Mucosa of gallbladder (tissue), 1 donor: ENCODE results near the gene TMEM130. TPM values are rescaled to one million over a fixed set of nuclear protein-coding genes. Genes with fewer than 3 reads are reported as not detected.

Experiments used
- DNase-seq: peaks from one replicate; pipeline ENCODE4 v3.0.0-alpha.2; 2020; ENCODE audit warnings: low spot score
- total RNA-seq: library from RNA; stranded (reverse); gene quantifications from one replicate; pipeline ENCODE4 v1.2.1, GENCODE V29; 2021
- donor health status: DM: no; HTN: no; CAD: no.

The TMEM130 gene, protein sequence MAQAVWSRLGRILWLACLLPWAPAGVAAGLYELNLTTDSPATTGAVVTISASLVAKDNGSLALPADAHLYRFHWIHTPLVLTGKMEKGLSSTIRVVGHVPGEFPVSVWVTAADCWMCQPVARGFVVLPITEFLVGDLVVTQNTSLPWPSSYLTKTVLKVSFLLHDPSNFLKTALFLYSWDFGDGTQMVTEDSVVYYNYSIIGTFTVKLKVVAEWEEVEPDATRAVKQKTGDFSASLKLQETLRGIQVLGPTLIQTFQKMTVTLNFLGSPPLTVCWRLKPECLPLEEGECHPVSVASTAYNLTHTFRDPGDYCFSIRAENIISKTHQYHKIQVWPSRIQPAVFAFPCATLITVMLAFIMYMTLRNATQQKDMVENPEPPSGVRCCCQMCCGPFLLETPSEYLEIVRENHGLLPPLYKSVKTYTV
- total RNA-seq, result 0.26 TPM

- no peak for DNase-seq
Observed at GRCh38 chr7:98869597-98870120, at the start of gene TMEM130. TMEM130 (minus strand) TSS chr7:98870014; CDS start chr7:98869861, 153 bp downstream.

DNA sequence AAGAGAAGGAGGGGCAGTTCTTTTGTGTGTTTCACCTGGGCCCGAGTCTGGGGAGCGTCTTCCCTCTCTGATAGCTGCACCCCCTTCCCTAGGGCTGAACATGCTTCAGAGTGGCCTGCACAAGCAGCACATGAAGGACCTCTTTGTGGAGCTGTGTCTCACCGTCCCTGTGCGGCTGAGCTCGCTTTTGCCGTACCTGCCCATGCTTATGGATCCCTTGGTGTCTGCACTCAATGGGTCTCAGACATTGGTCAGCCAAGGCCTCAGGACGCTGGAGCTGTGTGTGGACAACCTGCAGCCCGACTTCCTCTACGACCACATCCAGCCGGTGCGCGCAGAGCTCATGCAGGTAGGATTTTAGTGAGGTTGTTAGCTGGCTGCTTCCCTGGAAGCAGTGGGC lies 47.5 kb upstream of the TMEM130 start:
- no peak for DNase-seq

DNA sequence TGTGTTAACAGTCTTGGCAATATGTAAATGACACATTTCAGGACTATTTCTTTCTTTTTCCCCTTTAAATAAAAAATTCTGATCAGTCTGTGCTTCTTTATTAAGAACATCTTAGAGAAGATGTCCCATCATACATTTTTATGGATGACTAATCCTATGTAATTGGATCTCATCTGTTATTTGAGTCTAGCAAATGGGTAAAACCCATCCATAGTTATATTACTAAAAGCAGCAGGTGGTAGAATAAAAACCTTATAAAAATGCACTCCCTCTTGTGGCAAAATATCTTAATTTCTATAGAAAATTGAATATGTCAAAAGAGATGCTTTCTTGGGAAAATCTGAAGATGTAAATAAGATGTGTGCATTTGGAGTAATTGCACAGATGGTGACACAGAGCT lies 43.8 kb upstream of the TMEM130 start:
- DNase-seq, result no peak

DNA sequence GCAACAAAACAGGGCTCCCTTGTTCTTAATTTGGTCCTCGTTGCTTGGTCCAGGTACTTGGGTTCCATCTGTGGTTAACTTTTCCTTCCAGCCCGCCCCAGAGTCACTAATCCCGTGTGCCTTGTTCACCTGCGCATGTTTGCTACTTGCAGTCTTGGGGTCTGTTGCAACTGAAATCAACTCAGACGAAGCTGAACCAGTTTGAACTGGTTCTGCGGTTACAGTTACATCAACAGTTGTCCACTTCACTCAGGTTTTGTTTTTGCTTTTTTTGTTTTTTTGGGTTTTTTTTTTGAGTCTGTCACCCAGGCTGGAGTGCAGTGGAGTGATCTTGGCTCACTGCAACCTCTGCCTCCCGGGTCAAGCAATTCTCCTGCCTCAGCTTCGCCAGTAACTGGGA lies 43.2 kb upstream of the TMEM130 start:
- DNase-seq, result no peak

DNA sequence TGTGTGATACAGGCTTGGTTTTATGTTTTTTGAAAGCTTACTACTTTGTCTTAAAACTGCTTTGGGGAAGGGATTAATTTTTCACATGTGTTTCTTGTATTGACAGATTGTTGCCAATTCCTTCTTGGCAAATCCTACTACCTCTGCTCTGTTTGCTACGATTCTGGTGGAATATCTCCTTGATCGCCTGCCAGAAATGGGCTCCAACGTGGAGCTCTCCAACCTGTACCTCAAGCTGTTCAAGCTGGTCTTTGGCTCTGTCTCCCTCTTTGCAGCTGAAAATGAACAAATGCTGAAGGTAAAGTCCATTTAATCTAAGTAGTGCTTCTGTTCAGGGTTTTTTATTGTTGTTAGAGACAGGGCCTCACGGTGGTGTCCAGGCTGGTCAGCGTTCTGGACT lies 42.1 kb upstream of the TMEM130 start:
- no peak for DNase-seq

- no peak for DNase-seq
Observed at GRCh38 chr7:98910427-98910826, 40.6 kb upstream of the TMEM130 start.

GRCh38 chr7:98909487-98909886 lies 39.7 kb upstream of the TMEM130 start:
- DNase-seq, result no peak

GRCh38 chr7:98908585-98908984 lies 38.8 kb upstream of the TMEM130 start:
- no peak for DNase-seq

DNA sequence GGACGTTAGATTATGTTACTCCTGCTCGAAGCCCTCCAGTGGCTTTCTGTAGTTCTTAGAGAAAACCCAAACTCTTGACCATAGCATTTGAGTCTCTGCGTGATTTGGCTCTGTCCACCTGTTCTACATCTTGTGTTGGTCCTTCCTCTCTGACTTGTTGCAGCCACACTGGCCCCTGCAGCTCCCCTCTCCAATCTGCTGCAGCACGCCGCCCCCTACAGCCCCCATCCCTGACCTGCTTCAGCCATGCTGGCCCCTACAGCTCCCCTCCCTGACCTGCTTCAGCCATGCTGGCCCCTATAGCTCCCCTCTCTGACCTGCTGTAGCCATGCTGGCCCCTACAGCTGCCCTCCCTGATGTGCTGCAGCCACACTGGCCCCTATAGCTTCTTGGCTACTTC lies 37.8 kb upstream of the TMEM130 start:
- no peak for DNase-seq

- no peak for DNase-seq
Observed at GRCh38 chr7:98903246-98903645, 33.4 kb upstream of the TMEM130 start.

GRCh38 chr7:98902523-98902922 lies 32.7 kb upstream of the TMEM130 start:
- no peak for DNase-seq

DNA sequence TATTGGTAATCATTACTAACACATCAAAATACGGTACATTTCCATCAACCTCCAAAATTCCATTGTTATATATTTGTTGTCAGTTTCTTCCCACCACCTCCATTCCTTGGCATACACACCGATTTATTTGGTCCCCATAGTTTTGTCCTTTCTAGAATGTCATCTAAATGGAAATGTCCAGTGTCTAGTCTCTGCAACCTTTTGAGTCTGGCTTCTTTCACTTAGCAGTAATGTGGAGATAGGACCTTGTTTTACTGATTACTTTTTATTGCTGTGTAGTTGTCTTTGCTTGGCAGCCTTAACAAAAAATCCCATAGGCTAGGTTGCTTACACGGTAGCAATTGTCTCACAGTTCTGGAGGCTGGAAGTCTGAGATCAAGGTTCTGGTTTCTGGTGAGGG lies 31.0 kb upstream of the TMEM130 start:
- no peak for DNase-seq

GRCh38 chr7:98899816-98900215 lies 30.0 kb upstream of the TMEM130 start:
- no peak for DNase-seq

DNA sequence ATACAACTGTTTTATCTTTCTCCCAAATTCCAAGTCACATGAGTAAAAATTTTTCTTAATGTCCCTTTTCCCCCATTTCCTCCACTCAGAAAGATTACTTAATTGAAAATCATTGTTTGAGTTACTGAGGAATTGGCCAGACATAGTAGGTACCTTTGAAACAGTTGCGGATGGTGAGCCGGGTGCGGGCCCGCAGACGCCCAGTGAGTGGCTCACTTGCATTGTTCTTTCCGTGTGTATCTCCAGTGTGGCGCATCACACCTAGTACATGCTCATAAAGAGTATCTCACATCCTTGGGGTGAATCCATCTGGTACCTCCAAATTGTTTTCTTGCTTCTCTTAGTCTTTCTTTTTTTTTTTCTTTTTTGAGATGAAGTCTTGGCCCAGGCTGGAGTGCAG lies 22.8 kb upstream of the TMEM130 start:
- no peak for DNase-seq

GRCh38 chr7:98887038-98887437 lies 17.2 kb upstream of the TMEM130 start:
- DNase-seq, result no peak

- no peak for DNase-seq
Observed at GRCh38 chr7:98884416-98884815, 14.6 kb upstream of the TMEM130 start.

GRCh38 chr7:98881561-98882315 lies 11.9 kb upstream of the TMEM130 start:
- no peak for DNase-seq

- no peak for DNase-seq
Observed at GRCh38 chr7:98880485-98880884, 10.7 kb upstream of the TMEM130 start.

GRCh38 chr7:98879979-98880315 lies 10.1 kb upstream of the TMEM130 start:
- no peak for DNase-seq

DNA sequence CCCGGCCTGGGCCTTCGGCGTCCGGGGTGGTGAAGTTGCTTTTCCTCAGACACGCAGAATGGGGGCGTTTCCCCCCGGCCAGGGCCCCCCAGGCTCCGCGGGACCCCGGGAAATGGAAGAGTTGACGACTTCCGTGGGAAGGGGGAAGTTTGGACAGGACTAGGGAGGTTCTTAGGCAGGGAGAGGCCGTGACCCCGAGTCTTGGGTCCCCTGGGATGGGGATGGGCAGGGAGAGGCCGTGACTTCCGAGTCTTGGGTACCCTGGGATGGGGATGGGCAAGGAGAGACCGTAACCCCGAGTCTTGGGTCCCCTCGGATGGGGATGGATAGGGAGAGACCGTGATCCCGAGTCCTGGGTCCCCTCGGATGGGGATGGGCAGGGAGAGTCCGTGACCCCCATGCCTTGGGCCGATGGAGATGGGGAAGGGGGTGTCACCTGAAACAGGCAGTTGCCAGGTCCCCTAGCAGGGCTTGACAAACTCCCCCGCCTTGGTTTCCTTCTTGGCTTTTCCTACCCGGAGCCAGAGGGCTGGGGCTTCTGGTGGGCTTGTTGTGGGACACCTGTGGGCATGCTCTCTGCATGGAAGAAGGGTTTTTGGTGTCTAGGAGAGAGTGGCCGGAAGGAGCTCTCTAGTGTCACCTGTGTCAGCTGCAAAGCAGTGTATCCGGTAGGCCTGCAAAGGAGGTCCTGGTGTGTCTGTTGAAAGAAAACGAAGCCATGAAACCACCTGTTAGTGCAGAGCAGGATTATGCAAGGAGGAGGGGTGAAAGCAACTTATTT lies 9.6 kb upstream of the TMEM130 start:
- DNase-seq, result peak; percentile 20

GRCh38 chr7:98878365-98879197 lies 8.8 kb upstream of the TMEM130 start, which contains the start of gene TRRAP:
TRRAP (plus strand) TSS chr7:98878532; CDS start chr7:98881151, 2,619 bp downstream.
- peak; percentile 69 for DNase-seq
